DMS 273 (cell line): ENCODE results near the gene ERVW-1.
A peak's percentile ranks its signal among the peaks of the same experiment; 100 is the strongest.

ENCODE experiments used
- DNase-seq: peaks from one replicate; lab custom pipeline; 2025; ENCODE audit not compliant: unreplicated experiment; lab: John Stamatoyannopoulos, UW

ERVW-1 gene

GRCh38 chr7:92432299-92432946 is 45.3 kb downstream of the ERVW-1 start:
- DNase-seq: no peak

GRCh38 chr7:92427193-92427592 is 50.6 kb downstream of the ERVW-1 start:
- DNase-seq: no peak

GRCh38 chr7:92425311-92425947 is 52.3 kb downstream of the ERVW-1 start:
- DNase-seq: peak; percentile 30

GRCh38 chr7:92423710-92424131 is 54.0 kb downstream of the ERVW-1 start:
- DNase-seq: no peak

- DNase-seq: no peak
Measured at GRCh38 chr7:92422926-92423325, 54.8 kb downstream of the ERVW-1 start.

- peak; percentile 51 for DNase-seq
Measured at GRCh38 chr7:92421676-92422435, 55.9 kb downstream of the ERVW-1 start.
